WTC11 (cell line): Measurements from ENCODE around the gene ZNF438. TPM values are rescaled to one million over a fixed set of nuclear protein-coding genes. Genes with fewer than 3 reads are reported as not detected.

Source experiments
- ATAC-seq: fragments of 200-7000 bp; cut with Tn5 transposase; 2 replicates; pipeline ENCODE4 v1.10.0; 2021; ENCODE audit warnings: mild to moderate bottlenecking, moderate library complexity
- CTCF ChIA-PET: fragments of 300-600 bp; sonication (Branson Sonifier 250); formaldehyde crosslinking; loops from one replicate; lab custom pipeline; 2021; ENCODE audit warnings: antibody characterized with exemption; lab: Charles Lee
- POLR2A ChIA-PET: fragments of 350-600 bp; sonication (Branson Sonifier 250); formaldehyde crosslinking; loops from one replicate; lab custom pipeline; 2021; ENCODE audit warnings: antibody characterized with exemption; lab: Charles Lee
- DNase-seq: peaks from one replicate; pipeline ENCODE4 v3.0.0; 2021; ENCODE audit warnings: low spot score
- H3K27ac Mint-ChIP-seq: 2 replicates; pipeline ENCODE4 v1.8.0; 2021; ENCODE audit warnings: mixed read lengths
- H3K27me3 Mint-ChIP-seq: 2 replicates; pipeline ENCODE4 v1.8.0; 2021; ENCODE audit warnings: low read depth, mild to moderate bottlenecking, moderate library complexity, mixed read lengths
- H3K36me3 Mint-ChIP-seq: 2 replicates; pipeline ENCODE4 v1.8.0; 2021; ENCODE audit warnings: mixed read lengths
- H3K4me1 Mint-ChIP-seq: 2 replicates; pipeline ENCODE4 v1.8.0; 2022; ENCODE audit warnings: mixed read lengths
- H3K4me3 Mint-ChIP-seq: 2 replicates; pipeline ENCODE4 v1.8.0; 2021; ENCODE audit warnings: mild to moderate bottlenecking, moderate library complexity, mixed read lengths
- H3K9me3 Mint-ChIP-seq: 2 replicates; pipeline ENCODE4 v1.8.0; 2021; ENCODE audit warnings: mixed read lengths
- ATF2 ChIP-seq: sonication (generic); formaldehyde crosslinking; IDR thresholded peaks from 2 replicates; pipeline ENCODE4 v1.8.1; 2022; ENCODE audit warnings: low read depth, missing genetic modification reagents, borderline replicate concordance
- CBFB ChIP-seq: sonication (generic); formaldehyde crosslinking; IDR thresholded peaks from 2 replicates; pipeline ENCODE4 v1.8.1; 2022; ENCODE audit warnings: mild to moderate bottlenecking, low read depth, missing genetic modification reagents
- CREB1 ChIP-seq: sonication (generic); formaldehyde crosslinking; IDR thresholded peaks from 2 replicates; pipeline ENCODE4 v1.8.0; 2023; ENCODE audit warnings: mild to moderate bottlenecking, missing genetic modification reagents
- E2F1 ChIP-seq: sonication (generic); formaldehyde crosslinking; IDR thresholded peaks from 2 replicates; pipeline ENCODE4 v1.8.0; 2022; ENCODE audit warnings: mild to moderate bottlenecking, missing genetic modification reagents
- FOXJ3 ChIP-seq: sonication (generic); formaldehyde crosslinking; IDR thresholded peaks from 2 replicates; pipeline ENCODE4 v1.9.0; 2021; ENCODE audit warnings: missing genetic modification reagents, mild to moderate bottlenecking, borderline replicate concordance
- FOXP1 ChIP-seq: sonication (generic); formaldehyde crosslinking; IDR thresholded peaks from 2 replicates; pipeline ENCODE4 v1.8.0; 2022; ENCODE audit warnings: missing genetic modification reagents, mild to moderate bottlenecking, moderate library complexity, borderline replicate concordance
- HMGXB4 ChIP-seq: sonication (generic); formaldehyde crosslinking; IDR thresholded peaks from 2 replicates; pipeline ENCODE4 v1.8.1; 2023; ENCODE audit warnings: mild to moderate bottlenecking, moderate library complexity, missing genetic modification reagents
- KAT7 ChIP-seq: sonication (generic); formaldehyde crosslinking; IDR thresholded peaks from 2 replicates; pipeline ENCODE4 v1.8.1; 2023; ENCODE audit warnings: missing genetic modification reagents, mild to moderate bottlenecking, borderline replicate concordance
- NFATC4 ChIP-seq: fragments of 250-450 bp; sonication (Bioruptor Pico); IDR thresholded peaks from 2 replicates; pipeline ENCODE4 v1.9.0; 2021; ENCODE audit warnings: mild to moderate bottlenecking
- NR1H2 ChIP-seq: sonication (generic); formaldehyde crosslinking; IDR thresholded peaks from 2 replicates; pipeline ENCODE4 v1.9.0; 2021; ENCODE audit warnings: mild to moderate bottlenecking, moderate library complexity, missing genetic modification reagents
- RORB ChIP-seq: fragments of 250-450 bp; sonication (Bioruptor Pico); IDR thresholded peaks from 2 replicates; pipeline ENCODE4 v1.9.0; 2021; ENCODE audit warnings: mild to moderate bottlenecking
- SMAD3 ChIP-seq: sonication (generic); formaldehyde crosslinking; IDR thresholded peaks from 2 replicates; pipeline ENCODE4 v1.8.0; 2022; ENCODE audit warnings: missing genetic modification reagents, mild to moderate bottlenecking, borderline replicate concordance
- SMAD4 ChIP-seq: sonication (generic); formaldehyde crosslinking; IDR thresholded peaks from 2 replicates; pipeline ENCODE4 v1.8.0; 2022; ENCODE audit warnings: mild to moderate bottlenecking, missing genetic modification reagents
- SOX15 ChIP-seq: fragments of 250-450 bp; sonication (Bioruptor Pico); IDR thresholded peaks from 2 replicates; pipeline ENCODE4 v1.9.0; 2021; ENCODE audit warnings: mild to moderate bottlenecking
- STAT6 ChIP-seq: sonication (generic); formaldehyde crosslinking; conservative IDR thresholded peaks from 2 replicates; pipeline ENCODE4 v1.8.1; 2023; ENCODE audit warnings: mild to moderate bottlenecking, low read depth, missing genetic modification reagents, moderate library complexity
- ZBTB43 ChIP-seq: sonication (generic); formaldehyde crosslinking; IDR thresholded peaks from 2 replicates; pipeline ENCODE4 v1.8.1; 2023; ENCODE audit warnings: mild to moderate bottlenecking, missing genetic modification reagents
- ZNF263 ChIP-seq: sonication (generic); formaldehyde crosslinking; IDR thresholded peaks from 2 replicates; pipeline ENCODE4 v1.8.1; 2022; ENCODE audit warnings: low read depth, mild to moderate bottlenecking, moderate library complexity, missing genetic modification reagents
- ZNF317 ChIP-seq: sonication (generic); formaldehyde crosslinking; IDR thresholded peaks from 2 replicates; pipeline ENCODE4 v1.8.1; 2023; ENCODE audit warnings: low read depth, mild to moderate bottlenecking, moderate library complexity, missing genetic modification reagents, borderline replicate concordance
- total RNA-seq: library from RNA; stranded (reverse); gene quantifications from 3 replicates; pipeline ENCODE4 v1.2.3, GENCODE V29; 2021

ZNF438 gene
- total RNA-seq, 1 experiment from 2014 or later, result 1.9 TPM

GRCh38 chr10:30917789-30918188 is 113.9 kb downstream of the ZNF438 start (continued):
- TF ChIP-seq NFATC4 (CRISPR knock-in tag), result no peak
- no peak for TF ChIP-seq NR1H2 (CRISPR knock-in tag)
- TF ChIP-seq SMAD3 (CRISPR knock-in tag), result no peak

- POLR2A ChIA-PET, result no interaction called here
- ATAC-seq, result no peak
- no peak for DNase-seq
- Mint-ChIP-seq H3K27ac (no peak overlapping the region), H3K9me3 (no peaks in the 10 kb centered on the region), H3K27me3 (no peaks in the 10 kb centered on the region), H3K4me3 (no peak overlapping the region), H3K36me3 (no peaks in the 10 kb centered on the region), H3K4me1 (peaks cover 4% of the 10 kb centered on the region; the same call in 1 of the 2 replicates)
- TF ChIP-seq E2F1 (no peak), CREB1 (CRISPR knock-in tag) (no peak), ATF2 (no peak), RORB (CRISPR knock-in tag) (no peak), SOX15 (no peak), FOXJ3 (no peak), HMGXB4 (CRISPR knock-in tag) (no peak), KAT7 (no peak), CBFB (CRISPR knock-in tag) (no peak)
- CTCF ChIA-PET, result no interaction called here
Measured at GRCh38 chr10:30917067-30917466, 114.6 kb downstream of the ZNF438 start.

- no peak for TF ChIP-seq SMAD4 (CRISPR knock-in tag)
- no peak for TF ChIP-seq RORB (CRISPR knock-in tag)
- no peak for TF ChIP-seq FOXP1 (CRISPR knock-in tag)
- TF ChIP-seq ZNF263 (CRISPR knock-in tag), result no peak
- no peak for TF ChIP-seq ATF2
- TF ChIP-seq STAT6 (CRISPR knock-in tag), result no peak
- TF ChIP-seq ZNF317 (CRISPR knock-in tag), result no peak
- no peak for TF ChIP-seq ZBTB43
- TF ChIP-seq, all 79 proteins: peak for 0
- Mint-ChIP-seq H3K4me1 (peaks cover 4% of the 10 kb centered on the region; the same call in 1 of the 2 replicates), H3K36me3 (no peaks in the 10 kb centered on the region), H3K4me3 (no peak overlapping the region), H3K27ac (no peak overlapping the region), H3K27me3 (no peaks in the 10 kb centered on the region), H3K9me3 (no peaks in the 10 kb centered on the region)
- ChIA-PET CTCF (no interaction called here), POLR2A (no interaction called here)
- no peak for ATAC-seq
- no peak for DNase-seq
Measured at GRCh38 chr10:30915146-30915545, 116.5 kb downstream of the ZNF438 start.
